Stimulated activated effector memory CD8-positive, alpha-beta T cell treated with anti-CD3 and anti-CD28 coated beads, Interleukin-12 subunit alpha, Interleukin-12 subunit beta, amount 100 ng/mL, for 72 hours (primary cell): ENCODE results near the gene CYSRT1.

Experiments
- ATAC-seq: fragments of 150-1000 bp; cut with Tn5 transposase; 2 replicates; pipeline ENCODE4 v1.10.0; 2021
- DNase-seq, 2 donors: peaks; one replicate each; pipeline ENCODE4 v3.0.0; 2021 to 2022; ENCODE audit warnings: low spot score in 2 of 2
- H3K27ac Mint-ChIP-seq: one replicate; pipeline ENCODE4 v1.8.0; 2022; ENCODE audit warnings: mild to moderate bottlenecking, mixed read lengths
- H3K36me3 Mint-ChIP-seq: one replicate; pipeline ENCODE4 v1.8.0; 2022; ENCODE audit warnings: mild to moderate bottlenecking, mixed read lengths
- H3K4me1 Mint-ChIP-seq: one replicate; pipeline ENCODE4 v1.8.0; 2022; ENCODE audit warnings: mixed read lengths
- H3K4me3 Mint-ChIP-seq: one replicate; pipeline ENCODE4 v1.8.0; 2022; ENCODE audit warnings: mild to moderate bottlenecking, mixed read lengths
- H3K9me3 Mint-ChIP-seq: one replicate; pipeline ENCODE4 v1.8.0; 2022; ENCODE audit warnings: mixed read lengths

Gene CYSRT1

GRCh38 chr9:137224830-137225694, at the start of gene CYSRT1:
TSS of gene CYSRT1 (plus strand) at chr9:137225174. CDS start at chr9:137225622, 448 bp downstream.
- DNase-seq (no peak), ATAC-seq (peak; percentile 27)
- Mint-ChIP-seq H3K9me3 (no peaks in the 10 kb centered on the region), H3K36me3 (peaks cover 7% of the 10 kb centered on the region), H3K4me3 (peak within 1 kb of the TSS; percentile 74), H3K4me1 (peaks cover 13% of the 10 kb centered on the region), H3K27ac (peak within 1 kb of the TSS; percentile 79)

- Mint-ChIP-seq H3K9me3 (no peaks in the 10 kb centered on the region), H3K27ac (no peak overlapping the region), H3K4me1 (peaks cover 13% of the 10 kb centered on the region), H3K4me3 (no peak overlapping the region), H3K36me3 (no peaks in the 10 kb centered on the region)
- ATAC-seq (no peak), DNase-seq (no peak)
Observed at GRCh38 chr9:137175345-137175961, 49.5 kb upstream of the CYSRT1 start.

DNA sequence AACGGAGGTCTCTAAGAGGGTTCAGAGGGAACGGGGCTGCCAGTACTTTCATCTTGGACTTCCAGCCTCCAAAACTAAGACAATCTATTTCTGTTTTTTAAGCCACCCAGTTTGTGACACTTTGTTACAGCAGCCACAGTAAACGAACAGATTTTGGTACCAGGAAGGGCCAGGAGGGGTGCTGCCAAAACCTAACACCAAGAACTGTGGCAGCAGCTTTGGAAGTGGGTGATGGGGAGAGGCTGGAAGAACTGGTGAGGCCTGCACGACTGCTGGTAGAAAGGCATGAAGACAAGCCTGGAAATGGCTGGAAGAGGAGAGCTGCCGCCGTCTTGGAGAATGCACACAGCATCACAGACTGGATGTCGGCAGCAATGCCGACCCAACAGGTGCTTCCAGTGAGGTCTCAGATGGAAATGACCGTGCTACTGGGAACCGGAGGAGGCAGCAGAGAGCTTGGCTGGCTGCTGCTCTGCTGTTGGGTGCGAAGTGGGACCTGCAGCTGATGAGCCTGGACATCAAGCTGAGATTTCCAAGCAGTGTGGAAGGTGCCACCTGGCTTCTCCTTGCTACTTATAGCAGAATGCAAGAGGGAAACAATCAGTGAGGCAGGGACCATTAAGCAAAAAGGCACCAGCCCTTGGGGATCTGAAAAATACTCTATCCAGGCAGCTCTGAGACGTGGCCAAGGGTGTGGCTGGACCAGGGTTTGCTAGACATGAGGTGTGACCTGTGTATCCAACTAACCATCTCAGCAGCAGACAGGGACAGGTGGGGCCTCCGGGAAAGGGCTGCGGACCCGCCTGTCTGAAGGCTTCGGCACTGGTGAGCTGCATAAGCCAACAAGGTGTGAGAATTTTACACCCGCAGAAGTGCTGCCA, 48.4 kb upstream of the CYSRT1 start:
- no peak overlapping the region for H3K4me3 Mint-ChIP-seq
- H3K4me1 Mint-ChIP-seq = peaks cover 13% of the 10 kb centered on the region
- peak overlapping the region; percentile 34 for H3K27ac Mint-ChIP-seq

GRCh38 chr9:137178201-137178938, 46.6 kb upstream of the CYSRT1 start:
- no peak overlapping the region for H3K27ac Mint-ChIP-seq
- ATAC-seq (no peak), DNase-seq (no peak)
- no peaks in the 10 kb centered on the region for H3K9me3 Mint-ChIP-seq
- peaks cover 18% of the 10 kb centered on the region for H3K36me3 Mint-ChIP-seq
- peaks cover 13% of the 10 kb centered on the region for H3K4me1 Mint-ChIP-seq
- H3K4me3 Mint-ChIP-seq = no peak overlapping the region

More for the DNA sequence above, 48.4 kb upstream of the CYSRT1 start:
- ATAC-seq (no peak), DNase-seq (no peak)
- Mint-ChIP-seq H3K36me3 (no peaks in the 10 kb centered on the region), H3K9me3 (no peaks in the 10 kb centered on the region)

DNA sequence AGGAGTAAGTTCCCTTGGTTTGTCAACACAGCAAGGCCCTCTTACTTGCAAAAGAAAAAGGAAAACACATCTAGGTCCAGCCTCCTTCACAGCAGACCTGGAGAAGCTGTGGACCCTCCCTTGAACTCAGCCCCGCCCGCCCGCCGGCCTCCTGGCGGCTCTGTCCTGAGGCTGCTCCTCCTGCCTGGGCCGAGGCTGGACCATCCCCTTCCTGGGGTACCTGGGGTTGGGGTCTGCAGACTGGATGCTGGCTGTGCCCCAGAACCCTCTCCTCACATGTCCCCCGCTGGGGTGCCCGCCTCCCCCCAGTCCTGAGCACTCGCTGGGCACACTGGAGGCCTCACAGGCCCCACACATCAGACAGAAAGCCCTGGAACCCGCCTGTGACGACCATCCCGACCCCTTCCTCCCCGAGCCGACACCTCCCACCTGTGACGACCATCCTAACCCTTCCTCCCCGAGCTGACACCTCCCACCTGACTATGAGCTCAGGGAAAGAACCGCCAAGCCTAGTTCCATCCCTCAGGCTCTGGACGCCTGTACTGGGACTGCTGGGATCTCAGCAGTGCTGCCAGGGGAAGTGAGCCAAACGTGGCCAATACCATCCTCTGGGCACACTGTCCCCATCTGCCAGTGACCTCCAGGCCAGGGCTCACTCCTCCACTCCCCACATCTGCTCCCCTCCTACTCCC, 45.9 kb upstream of the CYSRT1 start:
- no peaks in the 10 kb centered on the region for H3K9me3 Mint-ChIP-seq
- ATAC-seq (no peak), DNase-seq (no peak)
- H3K4me3 Mint-ChIP-seq = no peak overlapping the region
- peaks cover 25% of the 10 kb centered on the region for H3K36me3 Mint-ChIP-seq
- H3K4me1 Mint-ChIP-seq = peaks cover 16% of the 10 kb centered on the region
- H3K27ac Mint-ChIP-seq = peak overlapping the region; percentile 56

DNA sequence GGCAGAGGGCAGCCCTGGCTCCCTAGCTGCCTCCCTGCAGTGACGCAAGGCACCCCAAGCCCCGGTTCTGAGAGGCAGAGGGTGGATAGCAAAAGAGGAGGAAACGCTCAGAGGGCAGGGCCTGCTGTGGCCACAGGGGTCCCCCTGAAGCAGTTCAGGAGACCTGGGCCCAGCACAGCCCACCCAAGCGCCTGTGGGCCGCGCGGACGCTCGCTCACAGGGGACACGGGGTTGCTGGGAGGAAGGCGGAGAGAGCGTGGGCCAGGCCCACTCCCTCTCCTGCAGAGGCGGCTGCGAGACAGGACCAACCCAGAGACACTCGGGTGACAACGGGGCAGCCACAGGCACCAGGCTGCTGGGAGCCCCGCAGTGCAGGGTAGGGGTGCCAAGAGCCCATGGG, 45.2 kb upstream of the CYSRT1 start:
- peak overlapping the region; percentile 56 for H3K27ac Mint-ChIP-seq

DNA sequence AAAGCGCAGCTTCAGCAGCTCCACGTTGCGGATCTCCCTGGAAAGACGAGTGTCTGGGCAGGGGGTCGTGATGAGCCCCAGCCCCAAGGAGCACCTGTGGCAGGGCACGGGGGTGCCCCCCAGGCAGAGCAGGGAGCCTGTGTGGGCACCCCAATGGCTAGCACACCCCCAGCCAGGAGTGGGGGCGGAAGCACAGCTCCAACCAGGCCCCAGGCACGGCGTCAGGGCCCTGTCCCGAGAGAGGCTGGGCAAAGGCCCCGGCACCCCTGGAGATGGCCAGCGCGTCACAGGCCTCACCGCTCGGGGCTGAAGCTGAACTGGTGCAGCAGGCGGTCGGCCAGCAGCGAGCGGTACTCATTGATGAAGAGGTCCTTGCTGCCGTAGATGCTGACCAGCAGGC, 44.5 kb upstream of the CYSRT1 start:
- Mint-ChIP-seq H3K36me3 (peaks cover 33% of the 10 kb centered on the region), H3K9me3 (no peaks in the 10 kb centered on the region), H3K27ac (no peak overlapping the region), H3K4me1 (peaks cover 24% of the 10 kb centered on the region), H3K4me3 (no peak overlapping the region)
- DNase-seq = no peak
- ATAC-seq = no peak

More for the DNA sequence above, 45.2 kb upstream of the CYSRT1 start:
- Mint-ChIP-seq H3K9me3 (no peaks in the 10 kb centered on the region), H3K36me3 (peaks cover 32% of the 10 kb centered on the region), H3K4me3 (no peak overlapping the region), H3K4me1 (peaks cover 22% of the 10 kb centered on the region)
- DNase-seq (no peak), ATAC-seq (no peak)

GRCh38 chr9:137181680-137182079, 43.3 kb upstream of the CYSRT1 start:
- no peak for DNase-seq
- Mint-ChIP-seq H3K27ac (no peak overlapping the region), H3K9me3 (no peaks in the 10 kb centered on the region), H3K4me3 (no peak overlapping the region), H3K36me3 (peaks cover 33% of the 10 kb centered on the region), H3K4me1 (peaks cover 24% of the 10 kb centered on the region)
- ATAC-seq = no peak

DNA sequence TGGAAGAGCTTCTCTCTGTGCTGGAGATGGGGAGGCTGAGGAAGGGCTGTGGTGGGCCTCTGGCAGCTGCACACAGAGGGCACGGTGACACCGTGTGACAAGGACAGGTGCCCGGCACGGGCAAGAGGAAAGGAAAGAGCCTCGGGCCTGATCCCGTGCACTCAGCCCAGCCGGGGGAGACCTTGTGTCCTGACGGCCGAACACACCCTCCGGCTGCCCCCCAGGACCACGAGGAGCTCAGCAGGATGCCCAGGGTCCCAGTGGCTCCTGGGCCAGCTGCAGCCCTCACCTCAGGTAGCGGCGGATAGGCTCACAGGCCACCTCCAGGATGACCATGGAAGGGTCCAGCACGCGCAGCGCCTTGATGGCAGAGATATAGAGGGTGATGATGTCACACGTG, 42.1 kb upstream of the CYSRT1 start:
- no peak for ATAC-seq
- H3K9me3 Mint-ChIP-seq = no peaks in the 10 kb centered on the region
- peaks cover 44% of the 10 kb centered on the region for H3K36me3 Mint-ChIP-seq
- DNase-seq = no peak
- H3K4me3 Mint-ChIP-seq = no peak overlapping the region
- no peak overlapping the region for H3K27ac Mint-ChIP-seq
- H3K4me1 Mint-ChIP-seq = peaks cover 35% of the 10 kb centered on the region

DNA sequence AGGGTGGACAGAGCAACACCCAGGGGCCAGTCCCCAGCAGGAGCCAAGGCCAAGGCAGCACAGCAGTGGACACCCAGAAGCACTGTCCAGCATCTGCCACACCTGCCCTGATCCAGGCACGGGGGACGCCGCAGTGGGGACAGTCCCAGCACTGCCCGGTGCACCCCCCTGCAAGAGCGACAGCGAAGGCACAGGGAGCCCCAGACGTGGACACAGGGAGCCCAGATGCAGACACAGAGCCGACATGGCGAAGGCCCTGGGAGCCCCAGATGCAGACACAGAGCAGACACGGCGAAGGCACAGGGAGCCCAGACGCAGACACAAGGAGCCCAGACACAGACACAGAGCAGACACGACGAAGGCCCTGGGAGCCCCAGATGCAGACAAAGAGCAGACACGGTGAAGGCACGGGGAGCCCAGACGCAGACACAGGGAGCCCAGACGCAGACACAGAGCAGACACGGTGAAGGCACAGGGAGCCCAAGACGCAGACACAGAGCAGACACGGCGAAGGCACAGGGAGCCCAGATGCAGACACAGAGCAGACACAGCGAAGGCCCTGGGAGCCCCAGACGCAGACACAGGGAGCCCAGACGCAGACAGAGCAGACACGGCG, 40.9 kb upstream of the CYSRT1 start:
- Mint-ChIP-seq H3K4me1 (peaks cover 38% of the 10 kb centered on the region), H3K4me3 (no peak overlapping the region), H3K9me3 (no peaks in the 10 kb centered on the region), H3K27ac (no peak overlapping the region), H3K36me3 (peaks cover 53% of the 10 kb centered on the region)
- no peak for ATAC-seq
- DNase-seq = no peak

DNA sequence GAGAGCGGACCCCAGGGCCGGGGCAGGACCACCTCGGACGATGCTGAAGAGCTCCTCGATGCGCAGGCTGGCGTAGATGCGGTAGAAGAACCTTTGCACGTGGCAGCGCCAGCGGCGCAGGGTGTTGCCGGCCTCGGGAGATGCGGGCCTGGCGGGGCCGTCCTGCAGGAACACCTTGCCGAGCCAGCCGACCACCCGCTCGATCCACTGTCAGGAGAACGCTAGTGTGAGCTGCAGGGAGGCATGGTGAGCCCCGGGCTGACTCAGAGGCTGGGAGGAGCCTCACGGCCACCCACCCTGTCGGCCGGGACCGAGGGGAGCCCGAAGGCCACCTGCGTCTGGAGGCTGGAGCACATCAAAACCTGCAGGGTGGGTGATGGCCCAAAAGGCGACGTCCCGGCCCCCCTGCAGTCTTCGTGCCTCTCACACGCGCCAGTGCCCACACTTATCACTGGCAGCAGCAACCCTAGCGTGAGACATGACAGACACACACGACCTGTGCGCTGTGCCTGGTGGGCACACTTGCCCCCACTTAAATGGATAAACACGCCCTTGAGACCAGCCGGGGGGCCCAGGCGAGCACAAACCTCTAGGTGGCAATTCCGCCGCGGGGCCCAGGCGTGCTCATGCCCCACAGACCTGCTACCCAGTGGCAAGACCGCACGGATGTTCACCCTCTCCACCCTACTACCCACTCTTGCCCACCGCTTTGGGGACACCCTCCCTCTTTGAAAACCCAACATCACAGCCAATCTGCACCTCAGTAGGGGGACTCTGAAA, 39.9 kb upstream of the CYSRT1 start:
- H3K4me1 Mint-ChIP-seq = peaks cover 40% of the 10 kb centered on the region
- H3K9me3 Mint-ChIP-seq = no peaks in the 10 kb centered on the region
- no peak overlapping the region for H3K4me3 Mint-ChIP-seq
- H3K27ac Mint-ChIP-seq = no peak overlapping the region
- no peak for DNase-seq
- H3K36me3 Mint-ChIP-seq = peaks cover 61% of the 10 kb centered on the region
- ATAC-seq = no peak

- DNase-seq (no peak), ATAC-seq (no peak)
- peaks cover 69% of the 10 kb centered on the region for H3K36me3 Mint-ChIP-seq
- H3K4me3 Mint-ChIP-seq = peak overlapping the region; percentile 89
- no peak overlapping the region for H3K27ac Mint-ChIP-seq
- no peaks in the 10 kb centered on the region for H3K9me3 Mint-ChIP-seq
- peaks cover 47% of the 10 kb centered on the region for H3K4me1 Mint-ChIP-seq
Observed at GRCh38 chr9:137185921-137186320, 39.1 kb upstream of the CYSRT1 start.

- H3K4me1 Mint-ChIP-seq = peaks cover 51% of the 10 kb centered on the region
- DNase-seq (no peak), ATAC-seq (no peak)
- no peaks in the 10 kb centered on the region for H3K9me3 Mint-ChIP-seq
- peak overlapping the region; percentile 89 for H3K4me3 Mint-ChIP-seq
- peaks cover 70% of the 10 kb centered on the region for H3K36me3 Mint-ChIP-seq
- H3K27ac Mint-ChIP-seq = no peak overlapping the region
Observed at GRCh38 chr9:137186385-137186784, 38.6 kb upstream of the CYSRT1 start.
